Uterus (tissue), 4 donors: ENCODE data around the gene ZNF226. TPM values are rescaled to one million over a fixed set of nuclear protein-coding genes. Genes with fewer than 3 reads are reported as not detected.

Experiments
- DNase-seq, 2 donors: peaks; one replicate each; pipeline ENCODE4 v3.0.0-alpha.2; 2019 to 2020
- H3K27ac ChIP-seq, 2 donors: fragments of 200-600 bp; sonication (generic); 1 replicate in 1 of 2; 2 replicates in 1 of 2; pipeline ENCODE4 v1.5.1; 2016 to 2018
- H3K27me3 ChIP-seq, 2 donors: fragments of 200-600 bp; sonication (generic); one replicate each; pipeline ENCODE4 v1.5.1; 2018 to 2019; ENCODE audit warnings: control low read depth in 1 of 2
- H3K36me3 ChIP-seq, 2 donors: fragments of 200-600 bp; sonication (generic); one replicate each; pipeline ENCODE4 v1.5.1; 2019; ENCODE audit warnings: control low read depth in 1 of 2
- H3K4me1 ChIP-seq, 2 donors: fragments of 200-600 bp; sonication (generic); one replicate each; pipeline ENCODE4 v1.5.1; 2018 to 2019; ENCODE audit warnings: control low read depth in 1 of 2
- H3K4me3 ChIP-seq, 2 donors: fragments of 200-600 bp; sonication (generic); 1 replicate in 1 of 2; 2 replicates in 1 of 2; pipeline ENCODE4 v1.5.1; 2018 to 2019; ENCODE audit warnings: mild to moderate bottlenecking in 1 of 2
- H3K9me3 ChIP-seq, 2 donors: fragments of 200-600 bp; sonication (generic); one replicate each; pipeline ENCODE4 v1.5.1; 2019; ENCODE audit warnings: control low read depth in 1 of 2
- POLR2A ChIP-seq, 2 donors: fragments of 450-650 bp; IDR thresholded peaks; one replicate each; pipeline ENCODE4 v1.6.1; 2016; ENCODE audit warnings: antibody characterized with exemption in 2 of 2, mild to moderate bottlenecking in 1 of 2, moderate library complexity in 1 of 2
- intact Hi-C: fragments of 100-400 bp; cut with DNase I; formaldehyde crosslinking; loops from one replicate; pipeline ENCODE4 v1.15.1; 2023; ENCODE audit warnings: low total_unique reads
- total RNA-seq, 4 donors: library from RNA; depleted of rRNA in 3 of 4; stranded (reverse); fragments of >200 nt in 3 of 4; gene quantifications; one replicate each; pipeline versions ENCODE4 v1.1.0 to v1.2.4, GENCODE V29; 2014 to 2023
- TF ChIP-seq, protein P1 (sequence below), 4 experiments: fragments of 200-600 bp in 2 of 4; fragments of 450-650 bp in 2 of 4; sonication (generic) in 2 of 4; IDR thresholded peaks; one replicate each; pipeline ENCODE4 v1.5.1; 2016 to 2019; ENCODE audit warnings: antibody characterized with exemption in 4 of 4, mild to moderate bottlenecking in 2 of 4, moderate library complexity in 1 of 4
- donor health status: DM: yes; HTN: yes; CAD: no.

ZNF226 gene
- total RNA-seq, 4 donors from 2014 or later, result 6.8 to 46.3 (median 21.4) TPM

GRCh38 chr19:44176590-44176989 lies 11.7 kb downstream of the ZNF226 start:
- no peaks in the 10 kb centered on the region for H3K4me1 ChIP-seq
- intact Hi-C loops, result no loop called here
- no peak for DNase-seq
- H3K27ac ChIP-seq, result no peak overlapping the region
- no peaks in the 10 kb centered on the region for H3K36me3 ChIP-seq
- no peaks in the 10 kb centered on the region for H3K27me3 ChIP-seq
- H3K9me3 ChIP-seq, result peaks cover 0 to 79% of the 10 kb centered on the region in 2 donors
- H3K4me3 ChIP-seq, result no peak overlapping the region
- TF ChIP-seq, protein P1, sequence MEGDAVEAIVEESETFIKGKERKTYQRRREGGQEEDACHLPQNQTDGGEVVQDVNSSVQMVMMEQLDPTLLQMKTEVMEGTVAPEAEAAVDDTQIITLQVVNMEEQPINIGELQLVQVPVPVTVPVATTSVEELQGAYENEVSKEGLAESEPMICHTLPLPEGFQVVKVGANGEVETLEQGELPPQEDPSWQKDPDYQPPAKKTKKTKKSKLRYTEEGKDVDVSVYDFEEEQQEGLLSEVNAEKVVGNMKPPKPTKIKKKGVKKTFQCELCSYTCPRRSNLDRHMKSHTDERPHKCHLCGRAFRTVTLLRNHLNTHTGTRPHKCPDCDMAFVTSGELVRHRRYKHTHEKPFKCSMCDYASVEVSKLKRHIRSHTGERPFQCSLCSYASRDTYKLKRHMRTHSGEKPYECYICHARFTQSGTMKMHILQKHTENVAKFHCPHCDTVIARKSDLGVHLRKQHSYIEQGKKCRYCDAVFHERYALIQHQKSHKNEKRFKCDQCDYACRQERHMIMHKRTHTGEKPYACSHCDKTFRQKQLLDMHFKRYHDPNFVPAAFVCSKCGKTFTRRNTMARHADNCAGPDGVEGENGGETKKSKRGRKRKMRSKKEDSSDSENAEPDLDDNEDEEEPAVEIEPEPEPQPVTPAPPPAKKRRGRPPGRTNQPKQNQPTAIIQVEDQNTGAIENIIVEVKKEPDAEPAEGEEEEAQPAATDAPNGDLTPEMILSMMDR (IDR thresholded peaks at IDR 0.05), result no peak
- TF ChIP-seq POLR2A (IDR thresholded peaks at IDR 0.05), result no peak

DNA sequence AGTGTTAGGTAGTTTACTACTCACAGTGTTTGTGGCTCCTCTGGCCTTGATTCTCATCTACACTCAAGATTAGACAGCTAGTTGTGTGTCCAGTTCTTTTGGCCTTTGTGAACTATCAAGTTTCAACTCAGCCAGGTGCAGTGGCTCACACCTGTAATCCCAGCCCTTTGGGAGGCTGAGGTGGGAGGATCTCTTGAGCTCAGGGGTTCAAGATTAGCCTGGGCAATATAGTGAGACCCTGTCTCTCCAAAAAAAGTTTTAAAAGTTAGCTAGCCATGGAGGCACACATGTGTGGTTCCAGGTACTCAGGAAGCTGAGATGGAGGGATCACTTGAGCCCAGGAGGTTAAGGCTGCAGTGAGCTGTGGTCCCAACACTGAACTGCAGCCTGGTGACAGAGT lies 16.1 kb downstream of the ZNF226 start:
- peaks cover 0 to 59% of the 10 kb centered on the region in 2 donors for H3K9me3 ChIP-seq
- TF ChIP-seq POLR2A (IDR thresholded peaks at IDR 0.05), result no peak
- TF ChIP-seq, protein P1 (IDR thresholded peaks at IDR 0.05), result no peak

DNA sequence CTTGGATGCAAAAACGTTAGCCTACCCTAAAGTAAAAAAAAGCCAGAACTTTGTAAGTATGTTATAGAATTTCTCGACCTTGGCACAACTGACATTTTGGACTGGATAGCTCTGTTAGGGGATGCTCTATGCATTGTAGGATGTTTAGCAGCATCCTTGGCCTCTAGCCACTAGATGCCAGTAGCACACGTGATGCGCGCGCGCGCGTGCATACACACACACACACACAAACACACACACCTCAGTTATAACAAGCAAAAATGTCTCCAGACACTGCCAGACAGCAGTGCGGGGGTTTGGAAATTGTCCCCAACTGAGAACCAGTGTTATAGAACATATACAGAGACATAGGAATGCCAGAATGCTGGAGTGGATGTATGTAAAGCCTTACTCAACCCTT lies 17.2 kb downstream of the ZNF226 start:
- peaks cover 0 to 47% of the 10 kb centered on the region in 2 donors for H3K9me3 ChIP-seq
- H3K27me3 ChIP-seq, result no peaks in the 10 kb centered on the region
- no peak overlapping the region for H3K27ac ChIP-seq
- no peak overlapping the region for H3K4me3 ChIP-seq
- H3K4me1 ChIP-seq, result no peaks in the 10 kb centered on the region
- TF ChIP-seq, protein P1 (IDR thresholded peaks at IDR 0.05), result no peak
- TF ChIP-seq POLR2A (IDR thresholded peaks at IDR 0.05), result no peak
- intact Hi-C loops, result no loop called here
- no peak for DNase-seq
- no peaks in the 10 kb centered on the region for H3K36me3 ChIP-seq

More for the DNA sequence above, 16.1 kb downstream of the ZNF226 start:
- H3K4me3 ChIP-seq, result no peak overlapping the region
- H3K27ac ChIP-seq, result no peak overlapping the region
- H3K36me3 ChIP-seq, result no peaks in the 10 kb centered on the region
- no peaks in the 10 kb centered on the region for H3K4me1 ChIP-seq
- no peaks in the 10 kb centered on the region for H3K27me3 ChIP-seq
- intact Hi-C loops, result no loop called here
- DNase-seq, result no peak

DNA sequence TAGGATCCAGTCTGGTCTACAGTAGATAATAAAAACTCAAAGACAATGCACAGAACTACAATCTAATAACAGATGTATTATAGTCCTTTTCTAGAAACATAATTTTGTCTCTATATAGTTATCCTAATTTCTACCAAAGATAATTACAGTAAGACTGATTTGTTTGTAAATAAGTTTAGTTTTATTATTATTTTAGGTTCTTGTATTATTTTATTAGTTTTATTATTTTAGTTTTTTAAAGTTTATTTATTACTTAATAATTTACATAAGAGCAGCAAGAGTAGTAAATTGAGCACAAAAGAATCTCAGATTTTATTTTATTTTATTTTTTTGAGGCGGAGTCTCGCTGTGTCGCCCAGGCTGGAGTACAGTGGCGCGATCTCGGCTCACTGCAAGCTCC lies 25.1 kb downstream of the ZNF226 start:
- Histone ChIP-seq H3K36me3 (no peaks in the 10 kb centered on the region), H3K4me1 (no peaks in the 10 kb centered on the region), H3K27ac (no peak overlapping the region), H3K4me3 (no peak overlapping the region), H3K9me3 (peaks cover 0 to 3% of the 10 kb centered on the region in 2 donors), H3K27me3 (no peaks in the 10 kb centered on the region)
- TF ChIP-seq, protein P1 (IDR thresholded peaks at IDR 0.05), result no peak
- TF ChIP-seq POLR2A (IDR thresholded peaks at IDR 0.05), result no peak
- no peak for DNase-seq
- intact Hi-C loops, result no loop called here

DNA sequence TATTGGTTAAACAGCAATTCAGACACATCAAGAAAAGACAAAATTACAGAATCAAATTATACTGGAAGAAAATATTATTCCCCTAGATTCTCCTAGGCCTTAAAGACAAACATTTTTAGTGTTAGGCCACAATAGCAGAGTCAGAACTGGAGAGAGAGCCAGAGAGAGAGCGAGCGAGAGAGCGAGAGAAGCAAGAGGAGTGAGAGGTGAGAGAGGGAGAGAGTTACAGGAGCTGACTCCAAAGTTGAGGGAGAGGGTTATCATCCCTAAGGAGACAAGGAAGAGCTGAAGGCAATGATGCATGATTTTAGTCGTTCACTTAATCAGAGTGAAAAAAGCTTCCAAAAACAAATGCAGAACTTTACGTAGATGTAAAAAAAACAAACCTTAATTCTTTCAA lies 27.2 kb downstream of the ZNF226 start:
- H3K4me3 ChIP-seq, result no peak overlapping the region
- H3K27me3 ChIP-seq, result no peaks in the 10 kb centered on the region
- TF ChIP-seq, protein P1 (IDR thresholded peaks at IDR 0.05), result no peak
- TF ChIP-seq POLR2A (IDR thresholded peaks at IDR 0.05), result no peak
- no peaks in the 10 kb centered on the region for H3K4me1 ChIP-seq
- no peak overlapping the region for H3K27ac ChIP-seq
- intact Hi-C loops, result no loop called here
- H3K9me3 ChIP-seq, result peaks cover 0 to 3% of the 10 kb centered on the region in 2 donors
- DNase-seq, result no peak
- no peaks in the 10 kb centered on the region for H3K36me3 ChIP-seq
